Measurements from ENCODE around the gene SPOP.

DNA sequence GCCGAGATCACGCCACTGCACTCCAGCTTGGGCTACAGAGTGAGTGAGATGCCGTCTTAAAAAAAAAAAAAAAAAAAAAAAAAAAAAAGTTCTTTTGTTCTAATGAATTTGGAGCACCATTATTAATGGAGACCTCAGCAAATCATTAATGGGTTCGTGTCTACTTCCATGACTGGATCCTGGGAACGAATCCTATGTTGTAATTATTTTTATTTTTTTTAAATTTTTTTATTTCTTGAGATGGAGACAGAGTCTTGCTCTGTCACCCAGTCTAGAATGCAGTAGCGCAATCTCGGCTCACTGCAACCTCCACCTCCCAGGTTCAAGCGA is 30.7 kb downstream of the SPOP start:
- TF ChIP-seq EZH2 (IDR thresholded peaks at IDR 0.05; ENCODE audit: low read length, missing control alignments) = no peak
- no peak for TF ChIP-seq CTCF (conservative IDR thresholded peaks at IDR 0.05 in 1 of 2, IDR thresholded peaks at IDR 0.05 in 1 of 2; ENCODE audit: low read depth in 1 of 2, low read length in 2 of 2)
